ENCODE data around the gene MYO1H. TPM values are rescaled to one million over a fixed set of nuclear protein-coding genes. Genes with fewer than 3 reads are reported as not detected.

The MYO1H gene
- total and polyA plus RNA-seq, 10 donors, result 0.05 TPM; not detected in 9

- intact Hi-C loops (cut with DNase I; ENCODE audit: low total_unique reads), result no loop called here
- DNase-seq, result no peak
- Histone ChIP-seq H3K27ac (peak overlapping the region in 3 of 8 donors; percentile 94 to 99 (median 97)), H3K36me3 (peaks cover 0 to 23% (median 0%) of the 10 kb centered on the region in 6 donors), H3K4me3 (peak overlapping the region in 3 of 8 donors; percentile 87 to 98 (median 97)), H3K27me3 (replicated peaks in 1 of 7) (no peaks in the 10 kb centered on the region), H3K4me1 (peaks cover 34 to 92% (median 70%) of the 10 kb centered on the region in 6 donors), H3K9me3 (no peaks in the 10 kb centered on the region)
- 88 to 94% (median 90%) methylated on average over 7 of the region's 7 CpGs for WGBS, 5 donors
- TF ChIP-seq POLR2A (IDR thresholded peaks at IDR 0.05) (no peak), POLR2AphosphoS5 (IDR thresholded peaks at IDR 0.05) (no peak)
- TF ChIP-seq, protein P1, sequence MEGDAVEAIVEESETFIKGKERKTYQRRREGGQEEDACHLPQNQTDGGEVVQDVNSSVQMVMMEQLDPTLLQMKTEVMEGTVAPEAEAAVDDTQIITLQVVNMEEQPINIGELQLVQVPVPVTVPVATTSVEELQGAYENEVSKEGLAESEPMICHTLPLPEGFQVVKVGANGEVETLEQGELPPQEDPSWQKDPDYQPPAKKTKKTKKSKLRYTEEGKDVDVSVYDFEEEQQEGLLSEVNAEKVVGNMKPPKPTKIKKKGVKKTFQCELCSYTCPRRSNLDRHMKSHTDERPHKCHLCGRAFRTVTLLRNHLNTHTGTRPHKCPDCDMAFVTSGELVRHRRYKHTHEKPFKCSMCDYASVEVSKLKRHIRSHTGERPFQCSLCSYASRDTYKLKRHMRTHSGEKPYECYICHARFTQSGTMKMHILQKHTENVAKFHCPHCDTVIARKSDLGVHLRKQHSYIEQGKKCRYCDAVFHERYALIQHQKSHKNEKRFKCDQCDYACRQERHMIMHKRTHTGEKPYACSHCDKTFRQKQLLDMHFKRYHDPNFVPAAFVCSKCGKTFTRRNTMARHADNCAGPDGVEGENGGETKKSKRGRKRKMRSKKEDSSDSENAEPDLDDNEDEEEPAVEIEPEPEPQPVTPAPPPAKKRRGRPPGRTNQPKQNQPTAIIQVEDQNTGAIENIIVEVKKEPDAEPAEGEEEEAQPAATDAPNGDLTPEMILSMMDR (IDR thresholded peaks at IDR 0.05 in 8 of 11, conservative IDR thresholded peaks at IDR 0.05 in 3 of 11), result no peak
These were observed 127.4 kb downstream of the MYO1H start for GRCh38 chr12:109475121-109475520.

DNA sequence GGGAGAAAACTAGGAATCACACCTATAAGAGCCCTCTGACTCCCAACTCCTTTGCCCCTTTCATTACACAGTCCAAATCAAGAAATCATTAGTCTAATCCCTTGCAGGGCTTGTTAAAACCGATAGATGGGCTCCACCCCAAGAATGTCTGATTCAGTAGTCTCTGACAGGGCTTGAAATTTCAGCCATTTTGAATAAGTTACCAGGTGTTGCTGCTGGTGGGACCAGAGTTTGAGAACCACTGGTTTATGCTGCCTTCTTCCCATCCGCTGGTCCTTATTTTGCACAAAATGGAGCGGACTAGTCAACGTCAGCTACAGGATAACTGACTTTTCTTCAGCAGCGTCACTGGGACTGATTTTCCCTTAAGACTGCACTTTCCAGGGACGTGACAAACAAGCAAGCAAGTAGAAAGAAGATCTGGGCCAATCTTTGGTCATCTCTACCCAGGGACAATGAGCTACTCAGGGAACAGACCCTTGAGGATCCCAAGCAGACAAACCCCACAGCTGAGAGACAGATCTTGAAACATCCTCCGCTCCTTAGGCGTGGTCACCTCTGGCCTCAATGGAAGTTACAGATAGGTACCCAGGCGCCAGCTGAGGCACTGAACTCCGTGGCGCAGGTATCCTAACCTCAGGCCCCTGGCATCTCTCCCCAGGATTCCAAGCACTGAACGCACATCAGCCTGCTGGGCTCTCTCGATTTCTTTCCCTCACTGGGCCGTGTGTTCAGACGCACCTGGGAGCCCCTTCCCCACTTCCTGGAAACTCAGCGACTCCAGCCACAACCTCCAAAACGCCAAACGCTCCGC is 128.5 kb downstream of the MYO1H start:
- peaks cover 34 to 93% (median 66%) of the 10 kb centered on the region in 6 donors for H3K4me1 ChIP-seq

DNA sequence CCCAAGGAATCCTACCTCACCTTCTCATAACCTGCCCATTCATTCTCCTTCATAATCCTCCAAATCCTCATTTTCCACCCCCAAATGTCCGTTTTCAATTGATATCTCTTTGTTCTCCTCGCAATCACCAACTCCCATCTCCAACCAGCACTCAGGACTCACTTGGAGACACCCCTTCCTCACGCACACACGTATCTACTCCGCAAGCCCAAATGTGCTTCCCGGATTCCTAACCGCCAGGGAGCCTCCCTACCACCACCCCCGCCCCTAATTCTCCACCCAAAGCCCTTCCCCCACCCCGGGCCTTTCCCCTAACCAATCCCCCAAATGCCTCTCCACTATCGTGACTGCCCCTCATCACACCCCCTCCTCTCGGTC is 129.1 kb downstream of the MYO1H start:
- WGBS, 5 donors, result 0 to 1% (median 0%) methylated on average over 11 of the region's 11 CpGs
- Histone ChIP-seq H3K27ac (peak overlapping the region; percentile 94 to 99 (median 98)), H3K4me1 (peaks cover 34 to 90% (median 64%) of the 10 kb centered on the region in 6 donors), H3K27me3 (replicated peaks in 1 of 7) (no peaks in the 10 kb centered on the region), H3K36me3 (peaks cover 0 to 16% (median 0%) of the 10 kb centered on the region in 6 donors), H3K4me3 (peak overlapping the region; percentile 81 to 99 (median 94)), H3K9me3 (no peaks in the 10 kb centered on the region)
- no peak for DNase-seq
- intact Hi-C loops (cut with DNase I; ENCODE audit: low total_unique reads), result no loop called here
- TF ChIP-seq POLR2A (IDR thresholded peaks at IDR 0.05), result no peak
- TF ChIP-seq POLR2AphosphoS5 (IDR thresholded peaks at IDR 0.05), result no peak
- TF ChIP-seq, protein P1 (IDR thresholded peaks at IDR 0.05 in 8 of 11, conservative IDR thresholded peaks at IDR 0.05 in 3 of 11), result no peak

More for the DNA sequence above, 128.5 kb downstream of the MYO1H start:
- no peak for DNase-seq
- TF ChIP-seq POLR2AphosphoS5 (IDR thresholded peaks at IDR 0.05) (no peak), POLR2A (IDR thresholded peaks at IDR 0.05) (no peak)
- TF ChIP-seq, protein P1 (IDR thresholded peaks at IDR 0.05 in 8 of 11, conservative IDR thresholded peaks at IDR 0.05 in 3 of 11), result no peak
- Histone ChIP-seq H3K27ac (peak overlapping the region; percentile 5 to 99 (median 97)), H3K9me3 (no peaks in the 10 kb centered on the region), H3K4me3 (peak overlapping the region; percentile 81 to 99 (median 94)), H3K36me3 (peaks cover 0 to 22% (median 0%) of the 10 kb centered on the region in 6 donors), H3K27me3 (replicated peaks in 1 of 7) (no peaks in the 10 kb centered on the region)
- 23 to 29% (median 27%) methylated on average over 18 to 19 of the region's 19 CpGs for WGBS, 5 donors
- intact Hi-C loops (cut with DNase I; ENCODE audit: low total_unique reads), result no loop called here

Measured in spleen (tissue), 11 donors.